GM21528 (cell line): ENCODE results near the gene SCN10A.

ENCODE experiments used
- ATAC-seq: cut with Tn5 transposase; IDR thresholded peaks from one replicate; pipeline ENCODE4 v1.9.1; 2021; ENCODE audit warnings: mild to moderate bottlenecking, moderate library complexity; ENCODE audit not compliant: unreplicated experiment, low FRiP score

The SCN10A gene

DNA sequence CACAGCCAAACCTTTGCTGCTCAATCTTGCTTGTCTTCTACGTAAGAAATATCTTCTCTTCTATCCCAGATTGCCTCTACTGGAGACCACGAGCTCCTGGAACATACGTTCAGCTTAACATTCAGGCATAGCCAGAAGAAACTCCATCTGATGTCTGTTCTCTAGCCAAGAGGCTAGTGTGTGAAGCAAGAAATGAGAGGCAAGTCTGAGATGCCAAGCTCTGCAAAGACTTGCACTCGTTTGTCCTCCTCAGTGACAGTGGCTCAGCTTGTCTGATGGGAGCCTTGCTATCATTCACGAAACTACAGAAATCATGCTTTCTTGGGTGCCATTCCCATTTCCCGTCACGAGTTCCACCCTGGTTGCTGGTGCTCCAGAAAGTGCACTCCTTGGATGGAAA lies at the start of gene SCN10A:
SCN10A (minus strand) TSS at position 192 of the 400 bp plus-strand sequence. CDS start 22,207 bp downstream, outside the sequence.
- ATAC-seq = no peak

DNA sequence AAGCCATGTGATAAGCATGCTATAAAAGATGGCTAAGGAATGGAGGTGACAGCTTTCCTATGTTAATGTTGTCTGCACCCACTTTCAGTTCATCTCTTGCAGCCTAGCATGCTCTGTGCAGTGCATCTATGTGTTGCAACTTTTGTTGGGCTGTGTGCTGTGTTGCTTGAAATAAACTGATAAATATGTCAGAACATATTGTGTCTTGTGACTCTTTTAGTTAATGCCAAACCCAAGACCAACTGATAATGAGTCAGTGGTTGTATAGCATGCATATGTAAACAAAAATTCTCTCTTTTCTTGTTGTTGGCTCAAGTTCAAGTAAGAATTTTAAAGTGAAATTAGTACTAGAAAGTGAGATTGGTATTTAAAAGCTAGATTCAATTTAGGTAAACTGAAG lies 37.0 kb upstream of the SCN10A start:
- no peak for ATAC-seq

DNA sequence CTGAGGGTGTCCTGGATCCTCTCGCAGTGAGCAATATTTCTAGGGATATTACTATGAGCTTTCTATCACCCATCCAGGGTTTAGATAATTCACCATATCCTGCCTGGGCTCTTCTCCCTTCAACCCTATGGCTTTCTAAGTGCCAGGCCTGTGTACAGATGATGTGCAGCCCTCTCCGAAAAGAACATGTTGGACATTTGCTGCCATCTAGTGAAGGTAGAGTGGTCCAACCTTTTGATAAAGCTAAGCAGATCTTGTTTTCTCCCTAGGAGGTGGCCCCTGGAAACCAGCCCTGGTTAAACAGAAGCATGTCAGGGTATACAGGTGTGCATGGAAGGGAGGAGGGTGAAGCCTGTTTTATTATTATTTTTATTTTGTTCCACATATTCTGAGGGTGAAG lies 27.9 kb upstream of the SCN10A start:
- no peak for ATAC-seq

DNA sequence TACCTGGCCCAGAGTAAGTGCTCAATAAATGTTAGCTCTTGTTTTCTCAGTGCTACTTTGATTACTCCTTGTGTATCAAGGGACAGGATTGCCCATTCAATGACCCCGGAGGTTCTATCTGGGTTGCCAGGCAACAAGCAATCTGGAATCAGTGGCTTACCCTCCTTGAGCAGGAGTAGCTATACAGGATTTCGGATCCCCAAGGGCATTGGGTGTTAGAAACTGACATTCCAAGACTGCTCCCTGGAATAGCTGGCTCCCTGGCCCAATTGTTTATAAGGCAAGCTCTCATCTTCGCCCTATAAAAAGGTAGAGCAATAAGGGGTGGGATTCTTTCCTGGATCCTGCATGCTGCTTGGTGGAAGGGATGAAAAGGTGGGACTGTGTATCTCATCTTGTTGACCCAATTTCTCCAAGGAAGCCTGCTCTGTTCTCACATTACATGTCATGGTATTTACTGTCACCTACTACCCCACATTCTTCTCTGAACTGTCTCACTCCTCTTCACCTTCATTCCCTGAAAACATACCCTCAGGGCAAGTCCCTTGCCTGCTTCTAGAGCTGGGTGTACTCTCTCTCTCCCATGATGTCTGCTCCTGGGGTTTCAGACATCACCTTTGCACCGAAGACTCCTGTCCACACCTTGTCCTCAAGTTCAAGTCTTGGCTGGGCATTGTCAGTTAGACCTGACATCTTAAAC lies 26.4 kb upstream of the SCN10A start:
- ATAC-seq = no peak

DNA sequence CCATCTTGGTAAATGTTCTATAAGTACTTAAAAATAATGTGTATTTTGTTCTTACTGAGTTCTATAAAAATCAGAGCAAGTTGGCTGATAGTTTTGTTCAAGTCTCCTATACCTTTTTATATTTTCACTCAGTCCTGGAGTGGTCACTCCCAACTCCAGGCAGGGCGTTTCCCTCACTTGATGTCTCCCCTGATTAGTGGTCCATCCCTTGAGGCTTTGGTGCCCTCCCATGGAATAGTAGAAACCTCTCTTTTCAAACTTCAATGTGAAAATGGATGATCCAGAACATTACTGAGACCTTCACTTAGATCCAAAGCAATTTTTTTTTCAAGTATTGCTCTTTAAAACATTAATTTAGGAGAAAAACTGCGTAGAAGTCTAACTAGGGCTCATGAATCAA lies 25.0 kb upstream of the SCN10A start:
- ATAC-seq = no peak

DNA sequence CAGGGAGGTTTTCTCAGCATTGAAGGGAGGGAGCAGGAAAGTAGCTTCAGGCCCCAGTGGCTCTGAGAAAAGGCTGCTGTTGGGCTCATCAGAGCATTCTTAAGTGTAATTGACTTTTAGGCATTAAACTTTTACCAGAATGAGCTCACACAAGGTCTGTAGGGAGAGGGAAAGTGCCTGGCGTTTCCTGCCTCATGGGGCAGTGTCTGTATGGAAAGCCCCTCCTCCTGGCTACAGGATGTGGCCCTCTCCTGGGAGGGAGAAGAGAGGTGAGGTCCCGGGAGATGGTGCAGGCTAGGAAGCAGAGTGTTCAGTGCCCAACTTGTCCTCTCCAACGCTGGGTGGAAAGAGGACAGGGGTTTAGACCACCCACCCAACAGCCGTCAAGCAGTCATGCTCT lies 21.3 kb upstream of the SCN10A start:
- ATAC-seq = no peak

DNA sequence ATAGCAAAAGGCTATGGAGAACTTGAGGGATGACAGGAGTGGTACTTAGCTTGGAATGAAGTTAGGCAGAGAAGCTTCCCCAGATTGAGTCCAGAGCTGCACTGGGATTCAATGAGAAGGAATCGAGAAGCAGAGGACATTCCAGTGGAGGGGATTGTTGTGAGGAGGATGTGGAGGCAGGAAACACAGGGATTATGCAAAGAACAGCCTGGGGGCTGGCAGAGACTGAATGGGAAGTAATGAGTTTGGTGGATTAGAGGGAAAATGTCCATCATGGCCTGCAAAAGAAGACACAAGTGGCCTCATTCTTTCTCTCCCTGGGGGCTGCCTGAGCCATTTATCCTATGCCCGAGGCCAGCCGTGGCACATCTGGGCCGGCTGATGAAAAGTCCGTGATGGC lies 20.5 kb upstream of the SCN10A start:
- ATAC-seq = no peak

DNA sequence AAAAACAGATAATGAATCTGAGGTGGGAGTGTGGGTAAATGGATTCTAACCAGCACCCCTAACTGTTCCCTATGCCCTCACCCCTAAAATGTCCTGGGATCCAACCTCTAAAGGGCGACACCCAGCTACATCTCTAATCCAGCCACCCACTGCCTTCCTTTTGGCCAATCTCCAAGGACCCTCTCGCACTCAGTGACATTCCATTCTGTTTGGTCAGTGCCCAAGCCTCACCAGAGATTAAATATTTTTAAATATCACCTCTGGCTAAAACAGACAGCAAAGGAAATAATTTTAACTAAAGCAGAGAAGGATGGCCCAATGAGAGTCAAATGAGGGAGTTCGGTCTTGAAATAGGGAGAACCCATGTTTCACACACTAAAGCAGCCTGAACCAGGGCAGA lies 19.9 kb upstream of the SCN10A start:
- ATAC-seq = no peak

DNA sequence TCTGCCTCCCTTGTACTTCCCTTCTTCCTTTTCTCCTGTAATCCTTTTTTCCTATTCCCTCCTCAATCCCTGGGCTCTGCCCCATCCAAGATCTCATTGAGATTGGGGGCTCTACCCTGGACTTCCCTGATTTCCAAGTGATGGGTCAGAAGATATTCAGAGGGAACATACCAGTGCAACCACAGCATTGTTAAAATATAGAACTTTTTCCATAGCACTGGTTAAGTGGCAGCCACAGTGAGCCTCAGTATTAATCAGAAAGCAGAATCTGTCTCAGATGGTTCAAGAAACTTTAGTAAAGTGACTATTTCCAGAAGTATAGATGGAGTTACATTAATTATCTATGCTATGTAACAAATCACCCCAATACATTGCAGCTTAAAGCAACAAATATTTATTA lies 18.7 kb upstream of the SCN10A start:
- no peak for ATAC-seq

DNA sequence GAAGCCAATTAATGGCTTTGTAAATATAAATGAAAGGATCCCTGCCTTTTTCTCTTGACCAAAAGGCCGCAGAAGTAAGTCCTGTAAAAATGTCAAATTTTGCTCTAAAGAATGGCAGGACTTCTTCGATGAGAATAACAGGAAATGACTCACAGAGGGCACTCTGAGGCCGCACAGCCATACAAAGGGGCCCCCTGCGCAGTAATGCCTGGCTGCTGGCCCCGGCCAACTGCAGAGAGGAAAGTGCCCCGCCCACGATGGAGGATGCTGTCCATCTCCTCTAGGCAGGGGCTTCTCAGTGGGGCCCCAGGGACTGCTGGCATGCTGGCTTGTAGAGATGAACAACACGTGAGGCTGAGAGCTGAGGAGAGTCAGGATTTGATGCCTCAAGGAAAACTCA lies 18.1 kb upstream of the SCN10A start:
- ATAC-seq = no peak

DNA sequence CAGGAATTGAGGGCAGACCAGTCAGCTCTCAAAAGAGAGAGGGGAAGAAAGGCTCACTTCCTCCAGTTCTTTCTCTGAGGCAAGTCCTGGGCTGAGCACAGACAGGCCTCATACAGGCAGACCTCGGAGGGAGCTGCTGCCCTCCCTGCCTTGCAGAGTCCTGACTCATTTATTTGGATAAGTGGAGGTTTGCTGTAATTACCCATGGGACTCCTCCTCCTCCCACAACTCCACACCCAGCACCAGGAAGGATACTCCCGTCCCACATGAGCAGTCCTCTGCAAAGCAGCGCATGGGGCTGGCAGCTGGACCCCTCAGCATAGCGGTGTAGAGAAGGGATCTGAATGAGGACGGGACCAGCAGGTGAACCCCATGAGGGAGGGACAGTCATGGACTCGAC lies 13.4 kb upstream of the SCN10A start:
- ATAC-seq = no peak

DNA sequence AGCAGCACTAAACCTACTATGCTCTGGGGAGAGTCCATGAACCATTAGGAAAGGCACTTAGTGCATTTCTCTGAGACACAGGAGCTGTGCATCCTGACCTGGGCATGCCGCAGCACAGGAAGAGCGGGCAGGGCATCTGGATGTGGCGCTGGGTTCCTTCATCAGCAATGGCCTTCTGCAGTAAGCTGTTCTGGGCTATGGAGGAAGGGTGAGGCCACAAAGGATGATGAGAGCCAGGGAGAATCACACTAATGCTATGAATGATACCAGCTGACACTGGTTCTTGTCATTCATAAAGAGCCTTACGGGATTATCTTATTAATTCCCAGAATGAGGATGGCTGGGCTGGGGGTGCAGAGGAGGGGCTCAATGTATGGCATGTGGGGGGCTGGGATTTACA lies 12.7 kb upstream of the SCN10A start:
- no peak for ATAC-seq

DNA sequence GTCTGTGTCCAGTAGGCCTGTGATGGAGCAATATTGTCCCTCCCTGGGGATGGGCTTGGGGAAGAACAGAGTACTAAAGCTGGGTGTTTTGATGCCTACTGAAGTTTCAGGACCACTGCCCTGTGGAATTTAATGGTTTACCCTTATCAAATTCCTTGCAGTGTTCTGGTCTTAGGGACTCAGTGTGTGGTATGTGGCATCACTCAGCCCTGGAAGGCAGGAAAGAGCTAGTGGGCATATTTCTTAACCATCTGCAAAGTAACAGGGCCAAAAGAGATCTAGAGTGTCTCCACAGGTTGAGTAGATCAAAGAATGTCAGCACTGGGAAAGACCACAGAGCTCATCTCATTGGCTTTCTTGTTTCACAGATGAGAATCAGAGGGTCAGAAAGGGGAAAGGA lies 11.8 kb upstream of the SCN10A start:
- ATAC-seq = no peak

DNA sequence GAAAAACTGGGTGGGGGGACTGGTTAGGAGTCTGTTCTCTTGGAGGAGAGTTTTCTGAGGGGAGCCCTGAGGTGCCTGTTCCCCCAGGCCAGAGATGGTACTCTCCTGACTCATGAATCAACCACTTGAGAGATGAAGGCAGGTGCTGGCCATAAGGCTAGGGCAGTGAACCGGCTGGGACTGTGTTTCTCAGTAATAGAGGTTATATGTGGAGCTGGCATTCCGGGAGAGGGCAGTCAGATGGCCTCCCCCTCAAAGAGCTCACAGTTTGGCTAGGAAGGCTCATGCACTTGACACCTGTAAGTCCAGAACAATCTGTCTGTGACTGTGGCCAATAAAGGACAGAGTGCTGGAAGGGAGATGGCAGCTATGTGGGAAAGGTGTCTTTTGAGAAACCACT lies 10.0 kb upstream of the SCN10A start:
- no peak for ATAC-seq

DNA sequence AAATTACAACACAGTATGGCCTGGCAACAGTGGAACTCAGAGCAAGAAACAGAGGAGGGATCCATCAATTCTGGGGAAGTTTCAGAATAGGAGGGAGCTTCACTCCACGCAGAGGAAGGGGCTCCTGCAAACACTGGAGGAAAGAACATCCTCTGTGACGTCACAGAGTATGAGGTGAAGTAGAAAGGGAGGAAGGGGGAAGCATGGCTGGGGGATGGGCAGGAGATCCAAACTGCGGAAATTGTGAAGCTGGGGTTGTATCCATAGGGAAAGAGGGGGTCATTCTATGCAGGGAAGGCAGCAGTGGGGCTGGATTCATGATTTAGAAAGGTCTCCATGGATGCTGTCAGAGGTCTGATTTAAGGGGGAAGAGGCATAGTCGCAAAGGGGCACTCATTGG lies 8.3 kb upstream of the SCN10A start:
- ATAC-seq = no peak

DNA sequence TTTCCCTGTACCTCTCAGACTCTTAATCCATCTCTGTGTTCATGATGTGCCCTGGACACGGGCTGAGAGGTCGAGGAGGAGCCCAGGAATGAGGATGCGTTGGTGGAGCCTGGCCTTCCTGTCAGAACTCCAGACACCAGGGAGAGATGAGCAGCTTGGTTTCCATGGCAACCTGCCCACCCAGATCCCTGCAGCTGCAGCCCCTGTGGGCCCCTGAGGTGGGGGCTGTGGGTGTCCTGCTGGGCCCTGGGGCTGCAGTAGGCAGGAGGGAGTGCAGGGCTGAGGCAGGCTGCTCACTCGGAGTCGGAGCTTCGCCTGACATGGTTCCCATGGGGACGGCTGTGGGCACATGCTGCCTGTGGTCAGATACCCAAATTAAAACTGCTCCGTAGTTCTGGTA lies 7.7 kb upstream of the SCN10A start:
- ATAC-seq = no peak

DNA sequence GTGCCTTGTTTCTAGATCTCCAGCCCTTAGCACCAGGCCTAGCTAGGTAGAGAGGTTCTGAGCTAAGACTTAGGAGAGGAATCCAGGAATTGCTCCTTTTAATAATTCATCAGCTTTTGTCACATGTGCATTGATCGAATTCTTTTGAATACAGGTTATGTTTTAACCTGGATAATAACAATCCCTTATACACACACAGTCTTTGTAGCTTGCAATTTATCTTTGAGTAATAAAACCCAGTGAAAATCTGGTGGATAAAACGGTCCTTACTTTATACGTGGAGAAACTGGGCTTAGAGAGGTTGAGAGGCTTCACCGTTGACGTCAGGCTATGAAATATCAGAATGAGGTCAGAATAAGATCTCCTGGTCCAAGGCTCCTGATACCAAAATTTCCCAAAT lies 7.2 kb upstream of the SCN10A start:
- no peak for ATAC-seq

DNA sequence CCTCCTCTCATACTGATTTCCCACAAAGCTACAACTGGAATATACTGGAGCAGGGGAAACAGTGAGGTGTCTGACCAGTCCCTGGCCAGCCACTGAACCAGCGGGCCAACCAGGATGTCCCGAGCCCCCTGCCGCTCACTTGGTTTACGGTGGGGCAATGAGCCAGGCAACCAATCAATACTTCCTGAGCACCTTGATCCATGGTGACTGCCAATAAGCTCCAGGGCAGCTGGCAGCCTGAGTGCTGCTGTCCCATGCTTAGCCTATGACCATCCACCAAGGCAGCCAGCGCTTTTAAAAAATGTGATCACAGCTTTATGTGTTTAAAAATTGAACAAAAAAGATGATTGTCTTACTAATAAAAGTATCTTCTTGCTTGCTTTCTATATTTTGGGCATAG lies 4.2 kb downstream of the SCN10A start:
- no peak for ATAC-seq

DNA sequence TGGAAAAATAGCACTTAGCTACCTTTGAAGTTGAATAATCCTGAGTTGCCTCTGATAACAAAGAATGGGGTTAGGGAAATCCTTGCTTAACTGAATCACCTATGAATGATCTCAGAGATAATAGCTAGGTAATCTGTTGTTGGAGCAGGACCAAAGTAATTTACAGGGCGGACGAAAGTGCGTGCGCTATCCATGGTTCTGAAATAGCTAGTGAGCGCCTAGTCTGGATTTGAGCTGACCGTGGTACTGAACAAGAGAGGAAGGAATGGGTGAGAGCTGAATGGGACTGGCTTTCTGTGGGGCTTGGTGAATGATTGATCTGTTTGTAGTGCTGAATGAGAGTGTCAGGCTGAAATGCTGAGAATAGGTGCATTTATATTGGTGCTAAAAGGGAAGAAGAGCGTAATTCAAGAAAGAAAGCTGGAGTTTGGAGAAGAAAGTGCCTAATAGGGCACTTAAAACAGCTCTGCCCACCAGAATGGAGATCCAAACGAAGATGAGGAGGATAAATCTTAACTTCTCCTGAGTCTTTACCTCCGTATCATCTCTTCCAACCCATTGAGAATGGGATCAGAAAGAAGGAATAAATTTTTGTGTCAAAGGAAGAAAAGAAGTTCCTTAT lies 10.1 kb downstream of the SCN10A start:
- no peak for ATAC-seq

DNA sequence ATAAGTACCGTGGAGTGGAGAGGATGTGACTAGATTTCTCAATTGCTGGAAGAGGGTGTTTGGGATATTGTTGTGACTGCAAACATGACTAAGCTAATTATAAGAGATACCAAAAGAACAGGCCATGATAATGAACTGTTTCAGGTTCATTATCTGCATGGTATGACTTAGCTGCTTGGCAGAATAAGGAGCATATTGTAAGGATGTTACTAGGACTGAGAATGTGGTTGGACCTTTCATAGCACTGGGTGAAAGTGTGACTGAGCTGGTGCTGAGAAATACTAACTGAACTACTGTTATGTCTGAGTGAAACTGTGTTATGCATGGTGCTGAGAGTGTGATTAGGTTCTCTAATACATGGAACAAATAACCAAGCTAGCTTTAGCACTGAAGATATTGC lies 11.0 kb downstream of the SCN10A start:
- no peak for ATAC-seq

DNA sequence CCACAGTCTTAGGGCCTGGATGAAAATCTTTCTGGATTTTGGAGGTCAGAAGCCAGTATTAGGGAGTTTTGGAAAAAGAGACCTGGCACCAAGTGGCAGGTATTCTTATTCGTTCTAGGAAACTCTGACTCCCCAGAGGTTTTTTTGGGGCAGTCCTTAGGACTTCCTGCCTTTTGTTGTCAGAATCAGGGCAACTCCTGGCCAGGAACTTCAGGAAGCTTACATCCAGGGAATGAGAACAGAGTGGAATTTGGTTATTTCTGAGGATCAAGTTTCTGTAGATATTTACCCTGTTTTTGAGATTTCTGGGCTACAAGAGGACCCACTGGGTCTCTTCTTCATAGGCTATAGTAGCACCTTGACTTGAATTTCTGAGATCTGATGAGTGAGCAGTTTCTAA lies 15.5 kb downstream of the SCN10A start:
- ATAC-seq = no peak

DNA sequence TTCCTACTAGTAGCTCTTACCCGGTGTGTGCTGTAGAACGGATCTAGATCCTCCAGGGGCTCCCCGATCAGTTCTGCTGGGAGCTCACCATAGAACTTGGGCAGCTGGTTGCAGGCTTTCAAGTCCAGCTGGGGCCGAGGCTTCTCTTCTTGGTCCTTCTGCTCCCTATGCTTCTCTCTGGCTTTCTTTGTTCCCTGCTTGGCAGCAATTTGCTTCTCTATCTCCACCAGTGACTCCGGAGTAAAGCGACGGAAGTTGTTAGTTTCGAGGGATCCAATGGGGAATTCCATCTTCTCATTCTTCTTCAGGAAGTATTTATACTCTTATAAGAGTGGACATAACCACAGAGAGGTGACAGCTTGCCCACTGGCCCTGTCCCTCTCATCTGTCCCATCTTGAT lies 22.3 kb downstream of the SCN10A start:
- no peak for ATAC-seq

DNA sequence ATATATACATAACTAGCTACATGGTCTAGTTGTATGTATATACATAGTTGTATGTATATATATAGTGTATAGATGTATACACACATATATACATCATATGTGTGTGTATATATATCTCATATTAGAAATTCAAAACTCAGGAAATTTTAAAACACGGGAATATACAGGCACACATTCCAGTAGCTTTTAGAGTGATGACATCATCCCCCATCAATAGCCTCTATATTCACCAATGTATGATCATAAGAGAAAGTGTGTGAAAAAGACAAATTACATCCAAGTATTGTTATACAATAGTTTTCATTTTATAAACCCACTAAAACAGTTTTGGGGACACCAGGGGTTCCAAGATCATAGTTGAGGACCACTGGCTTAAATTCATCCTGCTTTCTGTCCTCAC lies 23.0 kb downstream of the SCN10A start:
- no peak for ATAC-seq
